ENCODE data around the gene SLC9A9.

DNA sequence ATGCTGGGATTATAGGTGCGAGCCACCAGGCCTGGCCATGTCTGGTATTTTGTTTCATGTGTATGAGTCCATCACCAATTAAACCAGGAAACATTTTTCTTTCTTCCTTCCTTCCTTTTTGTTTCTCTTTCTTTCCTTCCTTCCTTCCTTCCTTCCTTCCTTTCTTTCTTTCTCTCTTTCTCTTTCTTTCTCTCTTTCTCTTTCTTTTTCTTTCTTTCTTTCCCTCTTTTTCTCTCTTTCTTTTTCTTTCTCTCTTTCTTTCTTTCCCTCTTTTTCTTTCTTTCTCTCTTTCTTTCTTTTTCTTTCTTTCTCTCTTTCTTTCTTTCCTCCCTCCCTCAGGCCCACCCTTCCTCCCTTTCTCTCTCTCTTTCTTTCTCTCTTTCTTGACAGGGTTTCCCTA, 83.4 kb downstream of the SLC9A9 start:
- TF ChIP-seq CTCF (conservative IDR thresholded peaks at IDR 0.05; ENCODE audit: low read depth, low read length) (no peak), EZH2 (IDR thresholded peaks at IDR 0.05; ENCODE audit: borderline replicate concordance, low read depth, low read length, poor library complexity, severe bottlenecking) (no peak)
